K562 (cell line): ENCODE data around the gene FES. TPM values are rescaled to one million over a fixed set of nuclear protein-coding genes. Genes with fewer than 3 reads are reported as not detected.

ENCODE experiments used
- CHD7 ChIP-seq: fragments of 200-600 bp; sonication (generic); IDR thresholded peaks from one replicate; pipeline ENCODE4 v1.6.1; 2012; ENCODE audit warnings: mild to moderate bottlenecking, low read depth, low read length, inconsistent platforms
- HDAC3 ChIP-seq: fragments of 450-650 bp; IDR thresholded peaks from 2 replicates; pipeline ENCODE4 v1.6.1; 2018; ENCODE audit warnings: borderline replicate concordance, mild to moderate bottlenecking, moderate library complexity; ENCODE audit not compliant: partially characterized antibody
- IRF9 ChIP-seq: fragments of 450-650 bp; IDR thresholded peaks from 2 replicates; pipeline ENCODE4 v1.6.1; 2016; ENCODE audit warnings: missing biosample characterization, missing genetic modification characterization
- MED1 ChIP-seq: sonication (generic); formaldehyde crosslinking; IDR thresholded peaks from 2 replicates; pipeline ENCODE4 v1.8.1; 2023; ENCODE audit warnings: missing genetic modification reagents, borderline replicate concordance
- MITF ChIP-seq: IDR thresholded peaks from 2 replicates; pipeline ENCODE4 v1.6.1; 2014; ENCODE audit warnings: antibody characterized with exemption
- NR1H2 ChIP-seq: sonication (generic); formaldehyde crosslinking; IDR thresholded peaks from 2 replicates; pipeline ENCODE4 v1.4.0; 2020; ENCODE audit warnings: mild to moderate bottlenecking, missing genetic modification reagents
- PKNOX1 ChIP-seq: fragments of 450-650 bp; IDR thresholded peaks from 2 replicates; pipeline ENCODE4 v1.6.1; 2016
- SIRT6 ChIP-seq: IDR thresholded peaks from one replicate; pipeline ENCODE4 v1.6.1; 2012; ENCODE audit warnings: low read depth, mild to moderate bottlenecking, control low read depth, inconsistent platforms, low read length, moderate library complexity
- SPI1 ChIP-seq: IDR thresholded peaks from 2 replicates; pipeline ENCODE4 v1.6.1; 2011; ENCODE audit warnings: low read depth, low read length, control low read depth, borderline replicate concordance
- XRCC4 ChIP-seq: IDR thresholded peaks from one replicate; pipeline ENCODE4 v1.6.1; 2011; ENCODE audit not compliant: insufficient read depth, insufficient read length; ENCODE audit errors: extremely low read depth
- ZNF696 ChIP-seq: fragments of 250-450 bp; sonication (Bioruptor Pico); conservative IDR thresholded peaks from 2 replicates; pipeline ENCODE4 v1.4.0; 2020; ENCODE audit warnings: mild to moderate bottlenecking, moderate library complexity
- polyA plus RNA-seq, 8 experiments: library from polyadenylated mRNA; depleted of rRNA in 4 of 8; stranded (reverse) in 5 of 8; unstranded in 3 of 8; fragments of >200 nt; fragmentation: Nextera tagmentation in 2 of 8; fragmentation: Illumina TruSeq in 1 of 8; extraction: Ambion mirVana in 2 of 8; extraction: Trizol in 1 of 8; gene quantifications; 2 replicates each; pipeline versions ENCODE4 v1.2.1 to v1.2.3, GENCODE V29; 2011 to 2014; ENCODE audit warnings: inconsistent platforms in 1 of 8, missing spikeins in 1 of 8
- total RNA-seq, 7 experiments: library from RNA; depleted of rRNA in 6 of 7; stranded (reverse); fragments of >200 nt in 6 of 7; fragmentation: Illumina TruSeq in 2 of 7; extraction: Trizol in 2 of 7; gene quantifications; 2 replicates each; pipeline versions ENCODE4 v1.2.1 to v1.2.3, GENCODE V29; 2011 to 2021; ENCODE audit warnings: low replicate concordance in 1 of 7

The FES gene
- total and polyA plus RNA-seq, 9 of the 15 experiments (the other 6 are each of a cell fraction or from before 2014, with no cell fraction given) = 0.38 to 2.6 (median 0.82) TPM

GRCh38 chr15:90871716-90872485, 12.4 kb upstream of the FES start (continued):
- no peak for TF ChIP-seq CHD7
- no peak for TF ChIP-seq MED1 (CRISPR knock-in tag)
- TF ChIP-seq SIRT6 = no peak
- no peak for TF ChIP-seq IRF9
- no peak for TF ChIP-seq PKNOX1
- TF ChIP-seq SPI1 = no peak
- TF ChIP-seq NR1H2 = no peak
- no peak for TF ChIP-seq XRCC4
- TF ChIP-seq HDAC3 = no peak
- TF ChIP-seq MITF = no peak
- TF ChIP-seq ZNF696 = no peak
